Right lobe of liver (tissue), 4 donors: ENCODE data around the gene C2orf76.

Experiments used
- CTCF ChIP-seq, 4 donors: fragments of 200-600 bp in 3 of 4; fragments of 450-650 bp in 1 of 4; IDR thresholded peaks; one replicate each; pipeline versions ENCODE4 v1.5.1 to v1.8.0; 2016 to 2022; ENCODE audit warnings: antibody characterized with exemption in 4 of 4, mild to moderate bottlenecking in 2 of 4
- POLR2A ChIP-seq: fragments of 450-650 bp; IDR thresholded peaks from one replicate; pipeline ENCODE4 v1.6.1; 2017; ENCODE audit warnings: antibody characterized with exemption, mild to moderate bottlenecking
- donor health status: DM: no; HTN: no; CAD: no.
- donor health status: DM: no; HTN: no; CAD: no.
- donor health status: DM: no; HTN: yes; CAD: no.

- TF ChIP-seq CTCF (IDR thresholded peaks at IDR 0.05) (no peak), POLR2A (no peak)
These were observed 10.2 kb upstream of the C2orf76 start for GRCh38 chr2:119376810-119377209.
